ENCODE results near the gene ATP5PO.

DNA sequence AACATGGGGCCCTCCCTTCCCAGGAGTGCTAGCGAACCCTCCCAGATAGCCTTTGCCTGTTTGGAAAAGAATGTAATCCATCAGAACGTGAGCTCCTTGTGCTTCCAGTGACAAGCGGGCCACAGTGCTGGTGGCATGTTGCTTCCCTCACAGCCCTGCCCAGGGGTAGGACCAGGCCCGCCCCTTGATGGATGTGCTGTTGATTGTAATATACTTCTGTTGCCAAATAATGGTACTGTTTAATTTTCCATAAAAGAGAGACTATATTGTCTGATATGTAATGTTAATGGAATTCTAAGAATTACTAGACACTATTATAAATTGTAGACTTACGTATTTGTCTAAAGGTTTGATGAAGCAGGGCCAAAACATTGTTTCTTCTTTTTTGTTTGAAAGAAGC, 16.4 kb downstream of the ATP5PO start:
- no peak for TF ChIP-seq EZH2 (IDR thresholded peaks at IDR 0.05; ENCODE audit: low read length, missing control alignments)
- TF ChIP-seq, protein P1, sequence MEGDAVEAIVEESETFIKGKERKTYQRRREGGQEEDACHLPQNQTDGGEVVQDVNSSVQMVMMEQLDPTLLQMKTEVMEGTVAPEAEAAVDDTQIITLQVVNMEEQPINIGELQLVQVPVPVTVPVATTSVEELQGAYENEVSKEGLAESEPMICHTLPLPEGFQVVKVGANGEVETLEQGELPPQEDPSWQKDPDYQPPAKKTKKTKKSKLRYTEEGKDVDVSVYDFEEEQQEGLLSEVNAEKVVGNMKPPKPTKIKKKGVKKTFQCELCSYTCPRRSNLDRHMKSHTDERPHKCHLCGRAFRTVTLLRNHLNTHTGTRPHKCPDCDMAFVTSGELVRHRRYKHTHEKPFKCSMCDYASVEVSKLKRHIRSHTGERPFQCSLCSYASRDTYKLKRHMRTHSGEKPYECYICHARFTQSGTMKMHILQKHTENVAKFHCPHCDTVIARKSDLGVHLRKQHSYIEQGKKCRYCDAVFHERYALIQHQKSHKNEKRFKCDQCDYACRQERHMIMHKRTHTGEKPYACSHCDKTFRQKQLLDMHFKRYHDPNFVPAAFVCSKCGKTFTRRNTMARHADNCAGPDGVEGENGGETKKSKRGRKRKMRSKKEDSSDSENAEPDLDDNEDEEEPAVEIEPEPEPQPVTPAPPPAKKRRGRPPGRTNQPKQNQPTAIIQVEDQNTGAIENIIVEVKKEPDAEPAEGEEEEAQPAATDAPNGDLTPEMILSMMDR (conservative IDR thresholded peaks at IDR 0.05 in 1 of 2, IDR thresholded peaks at IDR 0.05 in 1 of 2; ENCODE audit: low read depth in 1 of 2, low read length in 2 of 2): no peak

Data from fibroblast of lung (primary cell).